SH-SY5Y (cell line): ENCODE measurements around the gene UBQLN4.

ENCODE experiments used
- GATA2 ChIP-seq: IDR thresholded peaks from 2 replicates; pipeline ENCODE4 v1.6.1; 2011; ENCODE audit warnings: mild to moderate bottlenecking, low read depth, low read length
- GATA3 ChIP-seq: IDR thresholded peaks from 2 replicates; pipeline ENCODE4 v1.6.1; 2011; ENCODE audit warnings: low read depth, mild to moderate bottlenecking, low read length, moderate library complexity

Gene UBQLN4

DNA sequence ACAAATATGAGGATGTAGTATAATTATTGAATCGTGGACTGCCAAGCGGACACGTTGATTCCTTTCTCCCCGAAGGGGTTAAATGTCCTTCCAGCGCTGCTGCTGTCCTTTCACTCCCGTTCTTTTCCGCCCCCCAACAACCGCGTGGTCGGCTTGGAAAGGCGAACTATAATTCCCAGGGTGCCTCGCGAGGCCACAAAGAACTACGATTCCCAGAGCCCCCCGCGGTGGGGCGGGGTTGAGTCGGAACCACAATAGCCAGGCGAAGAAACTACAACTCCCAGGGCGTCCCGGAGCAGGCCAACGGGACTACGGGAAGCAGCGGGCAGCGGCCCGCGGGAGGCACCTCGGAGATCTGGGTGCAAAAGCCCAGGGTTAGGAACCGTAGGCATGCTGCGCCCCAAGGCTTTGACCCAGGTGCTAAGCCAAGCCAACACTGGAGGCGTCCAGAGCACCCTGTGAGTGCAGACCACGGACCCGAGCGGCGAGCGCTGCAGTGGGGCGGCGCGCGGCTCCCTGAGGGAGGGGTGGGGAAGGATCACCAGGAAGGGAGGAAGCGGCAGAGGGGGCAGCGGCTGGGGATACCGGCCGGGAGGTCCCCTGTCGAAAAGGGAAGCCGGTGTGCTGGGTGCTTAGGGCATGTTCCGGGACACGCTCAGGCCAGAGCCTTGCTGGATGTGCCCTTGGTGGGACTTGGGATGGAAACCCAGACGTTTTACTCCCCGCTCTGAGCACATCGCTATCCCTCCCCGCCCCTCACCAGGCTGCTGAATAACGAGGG, 1.1 kb upstream of the UBQLN4 start, which contains the start of gene LAMTOR2:
TSS of gene LAMTOR2 (plus strand) at position 283 of the 781 bp plus-strand sequence. CDS start at position 391, 108 bp downstream.
- no peak for TF ChIP-seq GATA3
- TF ChIP-seq GATA2 = no peak

DNA sequence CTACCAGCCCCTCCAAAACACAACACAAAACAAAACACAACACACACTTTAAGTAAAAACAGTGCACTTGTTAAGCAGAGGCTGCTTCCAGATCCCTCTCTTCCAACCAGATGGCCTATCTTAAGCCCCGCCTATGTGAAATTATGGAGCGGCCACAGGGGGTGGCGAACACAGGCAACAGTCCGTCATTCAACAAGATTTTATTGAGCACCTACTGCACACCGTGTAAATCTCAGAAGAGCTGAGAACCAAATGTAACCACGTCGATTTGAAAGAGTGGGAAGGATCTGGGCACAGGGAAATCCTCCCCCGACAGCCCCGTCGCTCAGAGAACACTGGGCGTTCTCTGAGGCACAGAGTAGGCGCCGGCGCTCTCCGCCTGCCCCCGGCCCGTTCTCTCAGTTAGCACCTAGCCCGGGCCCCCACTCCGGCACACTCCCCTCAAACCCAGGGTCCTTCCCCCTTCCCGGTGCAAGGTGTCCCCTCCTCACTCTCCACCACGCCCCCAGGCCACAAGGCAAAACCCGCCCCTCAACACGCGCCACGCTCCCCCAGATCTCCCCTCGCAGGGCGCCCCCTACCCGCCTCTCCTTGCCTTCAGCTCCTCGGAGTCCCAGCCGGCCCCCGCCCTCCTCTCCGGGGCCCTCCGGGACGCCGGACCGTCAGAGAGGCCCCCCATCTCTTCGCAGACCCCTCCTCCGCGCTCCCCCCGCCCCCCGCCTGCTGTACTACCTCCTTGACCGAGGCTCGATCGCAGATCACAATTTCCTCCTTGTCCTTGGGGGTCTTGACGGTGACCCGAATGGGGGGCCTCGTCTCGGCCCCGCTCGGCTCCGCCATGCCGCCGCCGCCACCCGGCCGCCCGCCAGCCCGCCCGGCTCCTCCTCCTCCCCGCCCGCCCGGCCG, 483 bp downstream of the UBQLN4 start:
- no peak for TF ChIP-seq GATA3
- TF ChIP-seq GATA2 = no peak

DNA sequence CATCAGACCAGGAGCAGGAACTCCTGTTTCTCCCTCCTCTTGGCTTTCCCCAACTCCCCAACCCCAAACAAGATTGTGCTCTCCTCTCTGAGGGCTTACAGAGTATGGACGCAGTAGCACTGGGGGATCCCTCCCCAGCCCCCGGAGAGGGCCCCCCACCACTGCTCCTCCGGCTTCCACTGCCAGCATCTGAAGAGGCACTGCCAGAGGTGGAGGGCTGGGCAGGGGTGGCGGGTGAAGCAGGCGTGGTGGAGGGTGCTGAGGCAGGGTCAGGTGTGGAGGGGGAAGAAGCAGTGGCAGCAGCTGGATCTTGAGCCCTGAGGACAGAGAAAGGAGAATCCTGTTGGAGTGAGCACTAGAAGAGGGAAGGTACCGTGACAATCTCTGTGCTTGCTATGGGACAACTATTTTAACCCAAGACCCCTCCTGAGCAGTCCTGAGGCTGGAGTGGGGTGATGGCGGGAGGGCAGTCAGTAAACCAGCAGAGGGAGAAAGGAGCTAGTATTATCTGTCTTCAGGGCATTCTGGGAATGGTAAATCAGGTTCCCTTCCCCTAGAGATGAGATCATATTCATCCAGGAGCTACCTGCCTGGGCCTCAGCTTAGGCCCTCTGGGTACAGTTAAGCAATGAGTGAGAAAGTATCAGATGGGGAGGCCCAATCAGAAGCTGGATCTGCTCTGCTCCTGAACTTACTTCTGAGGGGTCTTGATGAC, 2.4 kb downstream of the UBQLN4 start:
- TF ChIP-seq GATA2 (no peak), GATA3 (no peak)

DNA sequence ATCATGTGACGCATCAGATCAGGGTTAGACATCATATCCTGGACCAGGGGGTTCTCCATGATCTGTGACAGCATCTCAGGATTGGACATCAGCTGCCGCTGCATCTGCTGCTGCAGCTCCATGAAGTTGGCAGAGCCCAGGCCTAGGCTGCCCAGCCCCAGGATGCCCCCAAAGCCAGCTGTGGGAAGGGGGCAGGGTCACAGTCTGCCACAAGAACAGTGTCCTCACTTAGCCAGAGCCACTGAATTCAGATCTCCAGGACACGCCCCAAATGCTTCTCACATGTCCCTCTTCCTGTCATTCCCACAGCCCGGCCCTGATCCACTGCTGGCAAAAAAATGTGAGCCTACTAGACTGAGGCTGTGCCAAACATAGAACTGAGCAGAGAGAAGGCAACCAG, 3.2 kb downstream of the UBQLN4 start:
- no peak for TF ChIP-seq GATA2
- TF ChIP-seq GATA3 = no peak

DNA sequence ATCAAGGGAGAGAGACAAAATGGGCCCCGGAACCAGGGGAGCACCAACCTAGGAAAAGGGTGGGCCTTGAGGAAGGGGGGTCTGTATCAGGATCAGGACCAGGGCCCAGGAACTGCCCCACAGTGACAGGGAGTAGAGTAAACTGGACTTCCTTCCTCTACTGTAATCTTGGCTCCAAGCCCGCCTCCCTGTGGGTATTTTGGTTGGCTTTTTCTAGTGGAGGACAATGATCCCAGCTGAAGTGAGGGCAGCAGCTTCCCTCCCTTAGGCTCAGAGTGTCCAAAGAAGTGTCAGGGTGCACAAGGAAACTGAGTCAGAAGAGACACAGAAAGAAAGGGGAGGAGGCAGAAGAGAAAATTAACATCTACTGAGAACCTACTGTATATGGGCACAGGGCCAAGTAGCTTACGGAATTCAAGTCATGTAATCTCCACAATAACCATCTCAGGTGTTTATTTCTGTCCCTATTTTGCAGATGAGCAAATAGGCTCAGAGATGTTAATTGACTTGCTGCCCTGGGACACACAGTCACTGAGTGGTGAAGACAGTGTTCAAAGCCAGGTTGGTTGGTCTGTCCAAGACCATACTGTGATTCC, 4.8 kb downstream of the UBQLN4 start:
- TF ChIP-seq GATA2 (no peak), GATA3 (no peak)

DNA sequence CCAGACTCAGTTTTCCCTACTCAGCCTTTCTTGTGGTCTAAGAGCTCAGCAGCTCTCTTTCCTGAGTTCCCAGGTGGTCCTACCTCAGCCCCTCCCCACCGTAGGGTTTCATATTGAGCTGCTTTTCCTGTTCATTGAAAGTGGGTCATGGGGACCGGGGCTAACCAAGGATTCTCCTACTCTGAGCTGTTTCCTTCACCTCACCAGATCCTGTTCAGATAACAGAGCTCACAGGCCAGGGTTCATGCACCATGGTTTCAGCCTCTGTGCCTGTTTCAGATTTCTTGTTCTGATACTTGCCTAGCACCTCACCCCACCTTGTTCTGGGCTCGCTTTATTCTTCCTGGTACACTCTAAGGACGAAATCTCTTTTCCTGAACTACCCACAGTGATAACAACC, 8.5 kb downstream of the UBQLN4 start:
- TF ChIP-seq GATA2 (no peak), GATA3 (no peak)

DNA sequence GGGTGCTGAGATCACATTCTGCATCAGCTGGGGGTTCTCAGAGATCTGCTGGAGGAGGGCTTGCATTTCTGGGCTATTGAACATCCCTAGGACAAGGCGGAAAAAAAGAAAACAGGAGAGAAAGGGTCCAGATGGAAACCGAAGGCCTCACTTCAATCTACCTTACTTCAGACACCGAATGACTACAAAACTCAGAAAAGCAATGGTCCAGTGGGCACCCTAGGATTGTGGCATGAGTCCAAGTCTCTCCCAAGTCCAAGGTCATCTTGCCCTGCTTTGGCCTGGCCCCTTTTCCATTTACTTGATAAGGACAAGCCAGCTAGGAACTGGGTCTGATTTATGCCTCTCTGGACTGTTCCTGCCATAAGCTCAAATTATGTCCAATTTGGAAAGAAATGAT, 10.8 kb downstream of the UBQLN4 start:
- TF ChIP-seq GATA2 = no peak
- TF ChIP-seq GATA3 = no peak

DNA sequence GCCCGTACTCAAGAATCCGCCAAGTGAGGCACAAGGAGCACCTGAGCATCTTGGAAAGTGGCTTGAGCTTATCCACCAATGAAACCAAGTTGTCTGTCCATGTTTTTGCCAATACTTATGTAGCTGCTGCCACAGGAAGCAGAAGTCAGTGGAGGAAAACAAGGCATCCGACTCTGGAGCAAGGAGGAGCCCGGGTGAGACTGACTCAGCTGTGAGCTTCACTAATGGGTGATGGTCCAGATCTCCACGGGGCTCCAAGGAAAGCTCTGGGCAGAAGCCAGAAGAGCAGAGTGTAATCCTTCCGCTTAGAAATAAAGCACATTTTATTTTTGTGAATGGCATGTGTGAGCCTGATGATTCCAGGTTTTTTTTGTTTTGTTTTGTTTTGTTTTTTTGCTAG, 20.6 kb downstream of the UBQLN4 start:
- TF ChIP-seq GATA3 (no peak), GATA2 (no peak)

DNA sequence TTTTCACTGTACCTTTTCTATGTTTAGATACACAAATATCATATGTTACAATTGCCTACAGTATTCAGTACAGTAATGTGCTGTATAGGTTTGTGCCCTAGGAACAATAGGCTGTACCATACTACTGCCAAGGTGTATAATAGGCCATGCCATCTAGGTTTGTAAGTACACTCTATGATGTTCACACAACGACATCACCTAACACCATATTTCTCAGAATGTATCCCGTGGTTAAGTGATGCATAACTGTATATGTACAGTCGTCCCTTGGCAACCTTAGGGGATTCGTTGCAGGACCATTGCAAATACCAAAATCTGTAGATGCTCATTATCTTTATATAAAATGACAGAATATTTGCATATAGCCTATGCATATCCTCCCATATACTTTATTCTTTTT, 27.0 kb downstream of the UBQLN4 start:
- TF ChIP-seq GATA3 (no peak), GATA2 (no peak)

DNA sequence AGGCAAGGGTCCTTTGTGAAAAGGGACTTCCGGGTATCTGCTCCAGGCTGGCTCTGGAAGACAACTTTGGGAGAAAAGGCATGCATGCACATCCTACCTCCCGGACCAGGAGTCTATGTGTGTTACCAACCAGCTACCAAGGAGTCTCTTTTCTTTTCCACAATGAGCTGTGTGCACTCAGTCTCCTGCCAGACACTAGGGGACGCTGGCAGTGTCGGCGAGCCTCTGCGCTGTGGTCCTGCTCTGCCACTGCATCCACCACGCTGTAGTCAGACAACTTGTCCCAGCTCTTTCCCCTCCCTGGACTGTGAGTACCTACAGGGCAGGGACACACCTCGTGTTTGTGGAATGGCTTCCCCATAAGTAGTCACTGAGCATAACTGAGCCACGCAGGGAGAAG, 27.7 kb downstream of the UBQLN4 start:
- TF ChIP-seq GATA3 (no peak), GATA2 (no peak)

DNA sequence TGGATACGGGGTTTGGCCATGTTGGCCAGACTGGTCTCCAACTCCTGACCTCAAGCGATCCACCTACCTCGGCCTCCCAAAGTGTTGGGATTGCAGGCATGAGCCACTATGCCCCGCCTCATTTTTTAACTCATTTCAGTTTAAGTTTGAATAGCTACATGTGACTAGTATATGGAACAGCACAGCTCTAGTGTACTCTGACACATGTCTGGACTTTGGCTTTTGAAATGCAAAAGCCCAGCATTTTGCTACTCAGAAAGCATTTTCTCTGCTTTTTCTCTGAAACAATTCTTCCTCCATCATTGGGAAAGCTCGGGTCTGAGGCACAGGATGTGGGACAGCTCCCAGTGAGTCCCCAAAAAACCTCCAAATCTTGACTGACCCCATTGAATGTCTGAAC, 28.8 kb downstream of the UBQLN4 start:
- TF ChIP-seq GATA2 (no peak), GATA3 (no peak)

DNA sequence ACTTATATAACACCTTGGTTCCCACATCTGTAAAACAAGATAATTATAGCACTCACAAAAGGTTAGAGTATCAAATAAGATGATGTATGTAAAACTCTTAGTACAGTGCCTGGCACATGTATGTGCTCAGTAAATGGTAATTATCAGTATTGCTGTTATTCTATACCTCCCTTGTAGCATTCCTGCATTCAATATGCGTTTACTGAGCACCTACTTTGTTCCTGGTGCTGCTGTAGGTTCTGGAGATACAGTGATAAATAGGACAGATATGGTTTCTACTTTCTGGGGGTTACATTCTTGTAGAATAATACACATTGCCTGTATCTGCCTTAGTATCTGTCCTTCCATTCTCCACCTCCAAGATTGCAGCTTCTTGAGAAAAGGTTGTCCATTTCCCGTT, 31.6 kb downstream of the UBQLN4 start:
- no peak for TF ChIP-seq GATA2
- TF ChIP-seq GATA3 = no peak

DNA sequence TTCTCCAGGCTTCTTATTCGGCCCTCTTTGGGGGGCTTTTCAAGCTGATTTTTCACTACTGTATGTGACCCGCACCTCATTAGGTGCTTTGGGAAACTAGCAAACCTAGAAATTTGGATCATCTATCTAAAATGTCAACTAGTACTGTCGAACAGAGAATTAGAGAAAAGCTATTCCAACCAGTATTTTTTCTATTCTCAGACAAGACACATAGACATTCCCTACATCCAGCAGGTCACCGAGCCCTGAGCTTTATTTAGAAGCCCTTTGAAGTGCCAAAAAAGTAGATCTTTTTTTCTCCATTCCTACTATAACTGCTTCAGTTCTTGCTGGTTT, 32.5 kb downstream of the UBQLN4 start:
- TF ChIP-seq GATA3 (no peak), GATA2 (no peak)
